HUES48 (cell line): ENCODE measurements around the gene MAGOHB.
A peak's percentile ranks its signal among the peaks of the same experiment; 100 is the strongest.
"Not testable (repeated sequence)": the region's sequence is repeated elsewhere in the genome, so short reads cannot be mapped to it uniquely, and the experiment has no call there.

Experiments
- H3K27ac ChIP-seq: one replicate; pipeline ENCODE4 v1.7.0; 2013; ENCODE audit warnings: low read depth, low read length, inconsistent platforms
- H3K27me3 ChIP-seq: 2 replicates; pipeline ENCODE4 v1.6.1; 2013; ENCODE audit warnings: mild to moderate bottlenecking, low read length; ENCODE audit not compliant: control insufficient read depth, insufficient read depth
- H3K36me3 ChIP-seq: 2 replicates; pipeline ENCODE4 v1.6.1; 2013; ENCODE audit warnings: low read length; ENCODE audit not compliant: control insufficient read depth, insufficient read depth
- H3K4me1 ChIP-seq: 2 replicates; pipeline ENCODE4 v1.6.1; 2013; ENCODE audit warnings: mild to moderate bottlenecking, low read length; ENCODE audit not compliant: control insufficient read depth, insufficient read depth
- H3K4me3 ChIP-seq: 2 replicates; pipeline ENCODE4 v1.5.1; 2013; ENCODE audit warnings: mild to moderate bottlenecking, low read depth, low read length
- H3K9ac ChIP-seq: 2 replicates; pipeline ENCODE4 v1.6.1; 2013; ENCODE audit warnings: mild to moderate bottlenecking, low read depth, low read length, moderate library complexity
- H3K9me3 ChIP-seq: 2 replicates; pipeline ENCODE4 v1.6.1; 2013; ENCODE audit warnings: low read length; ENCODE audit not compliant: control insufficient read depth, insufficient read depth

MAGOHB gene

GRCh38 chr12:10612984-10613348 is 443 bp downstream of the MAGOHB start:
- peaks cover 39% of the 10 kb centered on the region for H3K36me3 ChIP-seq
- H3K9ac ChIP-seq, result peak overlapping the region; percentile 99
- H3K4me1 ChIP-seq, result peaks cover 9% of the 10 kb centered on the region; the same call in 1 of the 2 replicates
- H3K27me3 ChIP-seq, result no peaks in the 10 kb centered on the region
- peak overlapping the region; percentile 93 for H3K27ac ChIP-seq
- no peaks in the 10 kb centered on the region for H3K9me3 ChIP-seq
- peak overlapping the region; percentile 90 for H3K4me3 ChIP-seq

DNA sequence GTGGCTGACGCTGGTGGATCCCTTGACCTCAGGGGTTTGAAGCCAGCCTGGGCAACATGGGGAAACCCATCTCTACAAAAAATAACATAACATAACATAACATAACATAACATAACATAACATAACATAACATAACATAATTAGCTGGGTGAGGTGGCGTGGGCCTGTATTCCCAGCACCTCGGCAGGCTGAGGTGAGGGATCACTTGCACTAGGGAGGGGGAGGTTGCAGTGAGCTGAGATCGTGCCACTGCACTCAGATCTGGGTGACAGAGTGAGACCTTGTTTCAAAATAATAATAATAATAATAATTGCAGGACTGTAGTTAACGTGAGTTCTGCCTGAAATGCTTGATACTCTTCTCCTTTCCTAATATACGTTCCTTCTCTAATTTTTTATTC is 1.3 kb downstream of the MAGOHB start:
- no peak overlapping the region for H3K27ac ChIP-seq
- no peaks in the 10 kb centered on the region for H3K9me3 ChIP-seq
- no peaks in the 10 kb centered on the region for H3K27me3 ChIP-seq
- peaks cover 48% of the 10 kb centered on the region for H3K36me3 ChIP-seq
- peak overlapping the region; percentile 99 for H3K9ac ChIP-seq
- peak overlapping the region; percentile 90 for H3K4me3 ChIP-seq
- peaks cover 9% of the 10 kb centered on the region; the same call in 1 of the 2 replicates for H3K4me1 ChIP-seq

GRCh38 chr12:10611258-10611657 is 2.2 kb downstream of the MAGOHB start:
- H3K27ac ChIP-seq, H3K9me3 ChIP-seq, H3K4me3 ChIP-seq, H3K9ac ChIP-seq, H3K4me1 ChIP-seq, H3K27me3 ChIP-seq: not testable (repeated sequence)
- peaks cover 56% of the 10 kb centered on the region for H3K36me3 ChIP-seq

GRCh38 chr12:10610188-10610587 is 3.2 kb downstream of the MAGOHB start:
- Histone ChIP-seq H3K27me3 (no peaks in the 10 kb centered on the region), H3K9ac (no peak overlapping the region), H3K4me3 (no peak overlapping the region), H3K27ac (no peak overlapping the region), H3K4me1 (peaks cover 9% of the 10 kb centered on the region; the same call in 1 of the 2 replicates), H3K9me3 (no peaks in the 10 kb centered on the region), H3K36me3 (peaks cover 67% of the 10 kb centered on the region)

DNA sequence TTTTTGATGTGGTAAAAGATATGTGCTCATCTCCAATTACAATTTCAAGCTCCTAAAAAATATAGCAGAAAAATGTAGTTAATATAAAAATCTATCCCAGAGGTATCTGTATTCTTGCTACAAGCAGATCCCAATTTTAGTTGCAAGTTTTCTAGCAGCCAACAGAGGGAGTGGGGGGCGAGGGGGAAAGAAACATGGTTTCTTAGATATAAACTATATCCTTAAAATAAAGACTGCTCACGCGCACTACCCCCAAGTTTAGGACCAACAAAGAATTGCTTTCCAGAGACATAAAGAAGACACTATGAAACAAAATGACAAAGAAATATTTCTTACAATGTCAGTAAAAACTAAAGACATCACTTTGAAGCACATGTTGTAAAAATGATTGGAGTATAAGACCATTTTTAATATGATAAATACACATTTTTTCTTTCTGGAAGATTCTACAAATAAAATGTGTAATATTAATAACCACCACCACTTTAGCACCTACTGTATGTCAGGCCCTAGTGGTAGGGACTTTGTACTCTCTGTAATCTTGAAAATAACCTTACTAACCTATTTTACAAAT is 5.4 kb downstream of the MAGOHB start:
- H3K27me3 ChIP-seq, result no peaks in the 10 kb centered on the region
- H3K9ac ChIP-seq, result no peak overlapping the region
- no peak overlapping the region for H3K4me3 ChIP-seq
- H3K36me3 ChIP-seq, result peaks cover 85% of the 10 kb centered on the region
- H3K9me3 ChIP-seq, result no peaks in the 10 kb centered on the region
- H3K4me1 ChIP-seq, result peaks cover 5% of the 10 kb centered on the region; the same call in 1 of the 2 replicates
- no peak overlapping the region for H3K27ac ChIP-seq

DNA sequence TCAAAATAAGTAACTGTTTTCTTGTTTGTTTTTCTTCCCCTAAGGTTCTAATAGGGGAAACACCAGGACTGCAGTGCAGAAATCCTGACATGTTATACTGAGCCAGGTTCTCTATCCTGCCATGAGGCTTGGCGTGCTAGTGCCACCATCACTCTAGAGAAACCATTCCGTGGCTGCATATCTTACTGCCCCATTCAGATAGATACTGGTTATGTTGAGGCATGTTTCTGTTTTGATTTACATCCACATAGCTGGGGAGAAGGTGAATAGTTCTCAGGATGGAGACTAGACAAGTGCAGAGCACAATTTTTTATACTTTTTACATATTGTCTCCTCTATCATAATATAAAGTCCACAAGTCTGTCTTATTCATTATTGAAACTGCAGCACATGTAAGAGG is 11.5 kb downstream of the MAGOHB start:
- Histone ChIP-seq H3K4me1 (no peaks in the 10 kb centered on the region), H3K36me3 (peaks cover 55% of the 10 kb centered on the region), H3K9ac (no peak overlapping the region), H3K4me3 (no peak overlapping the region), H3K9me3 (no peaks in the 10 kb centered on the region), H3K27ac (no peak overlapping the region), H3K27me3 (no peaks in the 10 kb centered on the region)

DNA sequence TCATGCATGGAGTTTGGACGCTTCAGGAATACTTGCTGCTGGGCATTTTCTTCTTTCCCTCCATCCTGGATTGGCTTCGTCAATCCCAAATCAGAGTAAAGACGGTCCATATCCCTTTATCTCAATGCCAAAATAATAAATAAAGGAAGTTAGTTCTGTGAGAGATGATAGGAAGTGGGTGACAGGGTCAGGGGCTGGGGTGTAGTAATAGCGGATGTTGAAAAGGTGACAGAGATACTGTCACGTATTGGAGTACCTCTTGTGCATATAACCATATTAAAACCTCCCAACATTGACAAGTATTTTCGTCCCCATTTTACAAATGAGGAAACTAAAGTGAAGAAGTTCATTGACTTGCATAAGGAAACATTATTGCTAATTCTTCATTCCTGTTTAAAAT is 12.4 kb downstream of the MAGOHB start:
- Histone ChIP-seq H3K4me3 (no peak overlapping the region), H3K36me3 (peaks cover 54% of the 10 kb centered on the region)

DNA sequence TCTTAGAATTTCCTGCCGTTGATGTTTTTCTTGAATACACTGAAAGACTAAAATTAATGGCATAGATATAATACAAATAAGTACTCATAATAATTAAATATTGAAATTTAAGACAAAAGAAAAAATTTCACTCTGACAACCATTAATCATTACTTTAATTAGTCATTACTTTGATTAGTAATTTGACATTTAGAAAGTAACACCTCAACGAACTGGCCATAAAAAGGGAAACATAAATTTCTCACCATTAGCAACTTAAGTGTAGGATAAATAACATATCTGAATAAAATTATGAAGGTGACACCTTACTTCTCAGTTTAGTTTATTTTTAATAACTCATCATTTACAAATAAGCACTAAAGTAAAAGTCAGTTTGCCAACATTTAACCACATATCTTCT is 17.5 kb downstream of the MAGOHB start:
- Histone ChIP-seq H3K27ac (no peak overlapping the region), H3K27me3 (no peaks in the 10 kb centered on the region), H3K9me3 (no peaks in the 10 kb centered on the region), H3K4me3 (no peak overlapping the region), H3K4me1 (no peaks in the 10 kb centered on the region), H3K36me3 (peaks cover 34% of the 10 kb centered on the region), H3K9ac (no peak overlapping the region)

More for the DNA sequence above, 12.4 kb downstream of the MAGOHB start:
- Histone ChIP-seq H3K9me3 (no peaks in the 10 kb centered on the region), H3K27ac (no peak overlapping the region), H3K27me3 (no peaks in the 10 kb centered on the region), H3K4me1 (no peaks in the 10 kb centered on the region), H3K9ac (no peak overlapping the region)

GRCh38 chr12:10590966-10591365 is 22.4 kb downstream of the MAGOHB start:
- H3K27me3 ChIP-seq, result no peaks in the 10 kb centered on the region
- peaks cover 24% of the 10 kb centered on the region for H3K36me3 ChIP-seq
- H3K27ac ChIP-seq, result no peak overlapping the region
- H3K9ac ChIP-seq, result no peak overlapping the region
- no peak overlapping the region for H3K4me3 ChIP-seq
- no peaks in the 10 kb centered on the region for H3K4me1 ChIP-seq
- H3K9me3 ChIP-seq, result no peaks in the 10 kb centered on the region

DNA sequence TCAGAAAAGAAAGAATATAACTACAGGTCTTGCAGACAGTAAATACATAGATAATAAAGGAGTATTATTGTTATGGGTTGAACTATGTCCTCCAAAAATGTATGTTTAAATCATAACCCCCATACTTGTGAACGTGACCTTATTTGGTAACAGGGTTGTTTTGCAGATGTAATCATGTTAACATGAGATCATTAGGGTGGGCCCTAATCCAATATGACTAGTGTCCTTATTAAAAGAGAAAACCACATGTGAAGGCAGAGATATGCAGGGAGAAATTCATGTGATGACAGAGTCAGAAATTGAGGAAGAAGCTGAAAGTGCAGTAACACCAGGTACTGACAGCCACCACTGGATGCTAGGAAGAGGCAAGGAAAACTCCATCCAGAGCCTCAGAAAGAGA is 29.0 kb downstream of the MAGOHB start:
- Histone ChIP-seq H3K27me3 (no peaks in the 10 kb centered on the region), H3K4me1 (no peaks in the 10 kb centered on the region), H3K9me3 (no peaks in the 10 kb centered on the region; the same call in 1 of the 2 replicates), H3K36me3 (peaks cover 21% of the 10 kb centered on the region), H3K9ac (no peak overlapping the region), H3K4me3 (no peak overlapping the region), H3K27ac (no peak overlapping the region)

GRCh38 chr12:10582704-10583103 is 30.7 kb downstream of the MAGOHB start:
- Histone ChIP-seq H3K9me3 (no peaks in the 10 kb centered on the region; the same call in 1 of the 2 replicates), H3K27ac (no peak overlapping the region), H3K4me3 (no peak overlapping the region), H3K4me1 (no peaks in the 10 kb centered on the region), H3K9ac (no peak overlapping the region), H3K36me3 (peaks cover 11% of the 10 kb centered on the region), H3K27me3 (no peaks in the 10 kb centered on the region)
